K562 (cell line): ENCODE data around the gene LY6G6C.

Experiments
- AFF1 ChIP-seq, 2 experiments: fragments of 450-650 bp; IDR thresholded peaks; 2 replicates each; pipeline ENCODE4 v1.6.1; 2018; ENCODE audit warnings: mild to moderate bottlenecking in 2 of 2, low read depth in 1 of 2; ENCODE audit not compliant: partially characterized antibody in 2 of 2
- BRD4 ChIP-seq: fragments of 200-600 bp; sonication (generic); IDR thresholded peaks from 2 replicates; pipeline ENCODE4 v1.6.1; 2017; ENCODE audit warnings: inconsistent platforms
- KLF6 ChIP-seq: fragments of 250-450 bp; sonication (Bioruptor Pico); IDR thresholded peaks from 2 replicates; pipeline ENCODE4 v1.4.0; 2020; ENCODE audit warnings: mild to moderate bottlenecking, moderate library complexity, borderline replicate concordance
- NR0B1 ChIP-seq: fragments of 450-650 bp; IDR thresholded peaks from one replicate; pipeline ENCODE4 v1.6.1; 2018; ENCODE audit warnings: mild to moderate bottlenecking, moderate library complexity; ENCODE audit not compliant: partially characterized antibody
- RFX7 ChIP-seq: fragments of 250-450 bp; sonication (Bioruptor Pico); IDR thresholded peaks from 2 replicates; pipeline ENCODE4 v1.5.1; 2021; ENCODE audit warnings: mild to moderate bottlenecking
- USF2 ChIP-seq: sonication (generic); formaldehyde crosslinking; IDR thresholded peaks from 2 replicates; pipeline ENCODE4 v1.5.0; 2020; ENCODE audit warnings: missing genetic modification reagents
- ZNF780A ChIP-seq: fragments of 250-450 bp; sonication (Bioruptor Pico); IDR thresholded peaks from 2 replicates; pipeline ENCODE4 v1.5.0; 2021; ENCODE audit warnings: mild to moderate bottlenecking

GRCh38 chr6:31760790-31761189, 39.2 kb upstream of the LY6G6C start:
- TF ChIP-seq USF2 (CRISPR knock-in tag): no peak
- TF ChIP-seq KLF6: no peak
- no peak for TF ChIP-seq BRD4
- TF ChIP-seq NR0B1: no peak
- TF ChIP-seq ZNF780A (CRISPR knock-in tag): no peak
- no peak for TF ChIP-seq RFX7 (CRISPR knock-in tag)
- TF ChIP-seq AFF1 (IDR thresholded peaks at IDR 0.05; ENCODE audit: low read depth in 1 of 2, partially characterized antibody in 2 of 2): no peak
